GM19193 (cell line): ENCODE data around the gene ROBO4.

Source experiments
- POLR2A ChIP-seq: IDR thresholded peaks from 4 replicates; pipeline ENCODE4 v1.6.1; 2011; ENCODE audit not compliant: insufficient read depth, insufficient read length; ENCODE audit errors: extremely low read depth

The ROBO4 gene

DNA sequence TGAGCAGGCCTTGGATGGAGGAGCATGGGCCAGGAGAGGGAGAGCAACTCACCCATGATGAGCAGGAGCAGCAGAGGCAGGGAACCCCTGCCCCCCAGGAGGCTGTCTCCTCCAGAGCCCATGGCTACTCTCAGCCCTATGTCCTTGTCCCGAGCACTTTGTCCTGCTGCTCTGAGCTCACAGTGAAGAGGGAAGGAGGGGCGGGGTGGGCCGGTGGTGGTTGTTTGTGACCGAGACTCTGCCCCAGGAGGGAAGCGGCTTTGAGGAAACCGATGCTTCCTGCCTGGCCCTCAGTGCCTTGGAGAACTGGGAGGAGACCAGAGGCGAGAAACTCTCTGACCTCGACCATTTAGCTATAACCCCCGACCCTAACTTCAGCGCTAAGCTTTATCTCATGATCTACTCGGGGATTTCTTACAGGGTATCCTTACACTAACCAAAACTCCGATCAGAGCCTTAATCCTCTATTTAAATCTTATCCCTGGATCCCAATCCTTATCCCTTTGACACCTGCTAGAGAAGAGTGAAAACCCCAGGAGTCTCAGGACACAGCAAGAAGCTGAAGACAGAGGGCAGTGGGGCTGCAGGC is at the start of gene ROBO4:
ROBO4 (minus strand) TSS at position 192 of the 589 bp plus-strand sequence; CDS start at position 122, 70 bp downstream.
- no peak for TF ChIP-seq POLR2A

GRCh38 chr11:124946735-124947141 is 49.1 kb upstream of the ROBO4 start:
- no peak for TF ChIP-seq POLR2A

DNA sequence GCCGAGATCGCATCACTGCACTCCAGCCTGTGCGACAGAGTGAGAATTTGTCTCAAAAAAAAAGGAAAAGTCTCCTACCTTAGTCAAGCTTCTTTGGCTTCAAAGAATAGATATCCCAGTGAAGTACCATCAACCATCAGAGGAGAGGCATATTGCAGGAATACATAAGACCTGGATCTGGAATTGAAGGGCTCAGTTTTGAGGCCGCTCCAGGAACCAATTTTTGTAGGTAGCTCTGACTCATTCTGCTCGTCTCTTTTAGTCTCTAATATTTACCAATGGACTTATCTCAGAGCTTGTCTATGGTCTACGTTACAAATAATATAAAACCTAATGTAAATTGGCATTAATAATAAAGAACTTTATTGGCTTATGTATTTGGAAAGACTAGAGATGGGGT is 48.2 kb upstream of the ROBO4 start:
- no peak for TF ChIP-seq POLR2A

- TF ChIP-seq POLR2A = no peak
These were observed 46.9 kb upstream of the ROBO4 start for GRCh38 chr11:124944565-124944964.

GRCh38 chr11:124943741-124944140 is 46.1 kb upstream of the ROBO4 start:
- no peak for TF ChIP-seq POLR2A

DNA sequence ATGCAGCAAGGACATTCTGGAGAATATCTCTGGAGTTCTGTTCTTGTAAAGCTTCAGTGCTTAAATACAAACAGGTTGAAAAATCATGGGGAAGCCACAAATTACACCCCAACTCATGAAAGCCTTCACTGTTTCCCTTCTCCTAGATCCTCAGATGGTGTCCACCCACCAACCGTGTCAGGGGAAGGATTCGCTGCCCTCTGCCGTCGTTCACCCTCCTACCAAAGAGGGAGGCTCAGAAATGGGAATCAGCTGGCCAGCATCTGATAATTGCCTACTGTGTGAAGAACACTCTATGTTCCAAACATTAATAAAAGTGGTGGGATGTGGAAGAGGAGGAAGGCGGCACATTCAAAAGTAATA is 45.6 kb upstream of the ROBO4 start:
- TF ChIP-seq POLR2A = no peak

GRCh38 chr11:124942466-124943253 is 45.0 kb upstream of the ROBO4 start:
- TF ChIP-seq POLR2A = no peak

- TF ChIP-seq POLR2A = no peak
These were observed 44.0 kb upstream of the ROBO4 start for GRCh38 chr11:124941703-124942102.

- no peak for TF ChIP-seq POLR2A
These were observed 41.3 kb upstream of the ROBO4 start for GRCh38 chr11:124938970-124939369.

DNA sequence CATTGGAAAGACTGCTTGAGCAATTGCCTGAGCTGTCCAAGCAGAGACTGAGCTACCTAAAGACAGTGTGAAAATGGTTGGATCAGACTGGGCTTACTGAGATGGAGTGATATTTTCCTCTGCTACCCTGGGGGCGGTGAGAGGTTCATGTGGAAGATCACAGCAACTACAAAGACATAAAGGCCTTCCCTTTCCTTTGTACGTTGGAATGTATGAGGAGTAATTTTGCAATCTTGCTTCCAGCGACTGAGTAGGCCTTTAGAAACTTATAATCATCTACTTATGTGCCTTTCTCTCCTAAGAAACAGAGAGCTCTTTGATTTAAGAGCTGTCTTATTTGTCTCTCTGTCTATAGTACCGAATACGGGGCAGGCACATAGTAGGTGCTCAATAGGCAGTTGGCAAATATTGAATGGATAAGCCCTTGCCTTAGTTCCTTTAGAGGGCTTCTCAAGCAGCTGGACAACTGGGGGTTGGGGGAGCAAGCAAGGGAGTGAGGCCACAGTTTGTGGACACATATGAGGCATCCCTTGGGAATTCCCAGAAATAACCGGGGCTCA is 40.6 kb upstream of the ROBO4 start:
- no peak for TF ChIP-seq POLR2A

GRCh38 chr11:124937336-124937935 is 39.8 kb upstream of the ROBO4 start:
- TF ChIP-seq POLR2A = no peak

- TF ChIP-seq POLR2A = no peak
These were observed 38.2 kb upstream of the ROBO4 start, which contains the start of gene HEPACAM for GRCh38 chr11:124935548-124936514. TSS of gene HEPACAM (minus strand) at chr11:124936047. CDS start at chr11:124936006, 41 bp downstream.

DNA sequence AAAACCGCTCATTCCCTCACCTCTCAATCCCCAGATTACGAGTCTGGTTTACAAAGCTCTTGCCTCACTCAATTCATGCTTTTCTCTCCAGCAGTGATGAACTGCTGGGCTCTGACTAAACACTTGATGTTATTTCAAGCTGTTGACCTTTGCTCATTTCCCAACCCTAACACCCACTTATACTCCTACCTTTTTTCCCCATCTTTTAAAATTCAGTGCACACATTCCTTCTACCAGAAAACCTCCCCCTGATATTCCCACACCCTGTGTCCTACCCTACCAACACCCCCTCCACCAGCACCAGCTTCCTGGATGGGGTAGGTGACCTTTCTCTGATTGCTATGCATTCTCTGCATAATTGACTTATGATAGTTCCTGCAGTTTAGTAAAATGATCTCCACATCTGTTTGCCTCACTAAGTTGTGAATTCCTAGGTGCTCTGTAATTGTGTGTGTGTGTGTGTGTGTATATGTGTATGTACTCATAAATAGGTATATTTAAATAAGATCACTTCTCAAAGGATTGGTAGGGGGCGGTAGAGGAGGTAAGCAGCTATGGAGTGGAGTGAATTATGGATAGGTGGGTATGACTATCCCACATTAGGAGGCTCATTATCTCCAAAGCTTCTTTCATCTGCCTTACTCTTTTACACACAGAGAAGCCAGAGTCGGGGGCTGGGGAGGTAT is 37.3 kb upstream of the ROBO4 start:
- no peak for TF ChIP-seq POLR2A

- no peak for TF ChIP-seq POLR2A
These were observed 33.1 kb upstream of the ROBO4 start for GRCh38 chr11:124930799-124931198.
